GM21526 (cell line): ENCODE results near the gene ADAMTSL2.

Experiments
- ATAC-seq: cut with Tn5 transposase; IDR thresholded peaks from one replicate; pipeline ENCODE4 v1.9.1; 2021; ENCODE audit warnings: moderate library complexity; ENCODE audit not compliant: unreplicated experiment, low FRiP score

ADAMTSL2 gene

GRCh38 chr9:133600739-133601138 lies 66.2 kb downstream of the ADAMTSL2 start:
- ATAC-seq, result no peak

- no peak for ATAC-seq
Measured at GRCh38 chr9:133601746-133602145, 67.2 kb downstream of the ADAMTSL2 start.

GRCh38 chr9:133602277-133602676 lies 67.8 kb downstream of the ADAMTSL2 start:
- ATAC-seq, result no peak

DNA sequence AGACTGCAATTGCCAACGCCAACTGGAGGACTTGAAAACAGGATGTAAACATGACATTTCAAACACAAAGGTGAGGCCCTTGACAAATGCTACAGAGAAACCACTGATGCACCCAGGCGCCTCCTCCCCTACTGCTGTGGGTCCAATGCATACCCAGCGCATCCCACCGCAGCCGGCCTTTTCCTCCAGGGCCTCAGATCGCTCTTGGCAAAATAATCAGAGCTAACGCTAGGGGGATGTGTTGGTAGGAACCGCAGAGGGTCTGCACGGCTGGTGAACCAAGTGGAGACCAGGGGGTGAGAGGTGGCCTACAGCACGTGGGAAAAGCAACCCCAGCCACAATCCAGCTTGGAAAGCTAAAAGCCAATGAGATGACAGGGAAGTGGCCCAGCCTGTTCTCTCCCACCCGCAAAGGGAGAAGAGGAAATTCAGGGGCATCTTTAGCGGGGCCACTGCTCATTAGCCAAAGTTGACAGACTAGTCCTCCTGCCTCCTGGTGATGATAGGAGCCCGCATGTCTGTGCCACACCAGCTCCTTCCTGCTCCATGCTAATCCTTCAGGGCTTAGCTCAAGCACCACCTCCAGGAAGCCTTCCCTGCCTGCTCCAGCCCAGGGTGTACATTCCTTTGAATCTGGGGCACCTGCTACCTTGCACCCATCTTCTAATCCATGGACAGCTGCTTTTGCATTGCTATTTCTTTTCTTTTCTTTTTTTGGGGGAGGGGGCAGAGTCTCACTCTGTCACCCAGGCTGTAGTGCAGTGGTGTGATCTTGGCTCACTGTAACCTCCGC lies 68.8 kb downstream of the ADAMTSL2 start:
- no peak for ATAC-seq

GRCh38 chr9:133604214-133604613 lies 69.7 kb downstream of the ADAMTSL2 start:
- ATAC-seq, result no peak

- ATAC-seq, result no peak
Measured at GRCh38 chr9:133604856-133605255, 70.4 kb downstream of the ADAMTSL2 start.

DNA sequence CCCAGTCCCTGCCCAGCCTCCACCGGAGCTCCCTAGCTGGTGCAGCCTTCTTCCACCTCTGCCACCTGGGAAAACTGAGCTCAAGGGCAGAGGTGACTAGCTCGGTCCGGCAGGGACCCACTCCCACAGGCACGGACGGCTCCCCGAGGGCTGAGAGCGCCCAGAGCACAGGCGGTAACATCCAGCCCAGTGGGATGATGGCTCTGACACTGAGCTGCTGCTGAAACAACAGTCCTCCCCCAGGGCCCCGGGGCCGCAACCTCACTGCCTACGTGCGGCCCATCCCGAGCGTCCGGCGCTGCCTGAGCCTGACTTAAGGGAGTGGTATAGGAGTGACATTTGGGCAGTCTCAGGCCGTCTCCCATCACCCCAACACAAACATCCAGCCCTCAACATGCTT lies 70.9 kb downstream of the ADAMTSL2 start:
- no peak for ATAC-seq

DNA sequence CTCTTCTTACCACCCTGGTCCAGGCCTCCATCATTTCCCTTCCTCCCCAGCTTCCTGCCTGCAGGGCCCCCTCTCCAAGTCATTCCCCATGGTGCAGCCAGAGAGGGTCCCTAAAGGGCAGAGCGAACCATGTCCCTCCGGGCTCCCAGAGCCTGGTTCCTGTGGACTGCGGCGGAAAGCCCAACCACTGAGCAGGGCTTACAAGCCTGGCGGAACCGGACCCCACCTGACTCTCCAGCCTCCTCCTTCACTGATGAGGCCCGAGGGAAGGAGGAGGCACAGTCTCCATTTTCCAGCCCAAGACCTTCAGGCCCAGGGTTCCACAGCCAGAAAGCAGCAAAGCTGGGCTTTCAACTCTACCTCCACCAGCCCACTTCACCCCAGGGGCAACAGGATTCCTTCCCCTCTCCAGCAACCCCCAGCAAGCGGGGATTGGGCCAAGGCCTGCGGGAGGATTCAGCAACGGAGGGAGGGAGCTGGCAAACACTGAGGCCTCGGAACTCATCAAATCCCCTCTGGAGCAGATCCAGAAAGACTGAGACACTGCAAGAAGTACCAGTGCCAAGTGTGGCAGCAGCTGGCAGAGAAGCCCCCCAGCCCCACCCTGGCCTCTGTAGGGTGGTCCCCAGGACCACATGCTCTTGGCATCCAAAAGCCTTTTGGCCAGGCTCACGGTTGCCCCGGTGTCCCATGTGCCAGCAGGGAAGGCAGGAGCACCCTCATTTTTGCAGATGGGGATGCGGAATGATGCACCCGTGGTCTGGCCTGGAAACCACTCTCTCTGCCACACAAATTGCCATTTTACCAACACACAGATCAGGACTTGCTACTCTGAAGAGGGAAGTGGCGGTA lies 71.6 kb downstream of the ADAMTSL2 start:
- ATAC-seq, result no peak

GRCh38 chr9:133606708-133607025 lies 72.2 kb downstream of the ADAMTSL2 start:
- no peak for ATAC-seq

GRCh38 chr9:133607381-133607780 lies 72.9 kb downstream of the ADAMTSL2 start:
- no peak for ATAC-seq

- ATAC-seq, result no peak
Measured at GRCh38 chr9:133607976-133608375, 73.5 kb downstream of the ADAMTSL2 start.

DNA sequence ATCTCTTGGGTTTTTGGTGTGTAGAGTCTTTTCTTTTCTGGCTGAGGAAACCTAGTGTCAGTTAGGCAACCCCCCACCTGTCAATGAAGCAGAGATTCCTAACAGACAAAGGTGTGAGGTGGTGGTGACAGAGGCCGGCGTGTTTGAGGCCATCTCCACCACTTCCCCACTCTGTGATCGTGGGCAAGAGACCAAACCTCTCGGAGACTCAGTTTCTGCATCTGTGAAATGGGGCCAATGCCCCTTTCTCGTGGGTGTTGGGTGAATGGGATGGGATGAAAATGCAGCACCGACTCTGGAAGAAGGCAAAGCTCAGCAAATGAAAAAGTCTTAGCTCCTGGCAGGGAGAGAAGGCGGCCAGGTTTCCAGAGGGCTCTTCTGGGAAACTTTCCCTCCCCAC lies 73.9 kb downstream of the ADAMTSL2 start:
- no peak for ATAC-seq

DNA sequence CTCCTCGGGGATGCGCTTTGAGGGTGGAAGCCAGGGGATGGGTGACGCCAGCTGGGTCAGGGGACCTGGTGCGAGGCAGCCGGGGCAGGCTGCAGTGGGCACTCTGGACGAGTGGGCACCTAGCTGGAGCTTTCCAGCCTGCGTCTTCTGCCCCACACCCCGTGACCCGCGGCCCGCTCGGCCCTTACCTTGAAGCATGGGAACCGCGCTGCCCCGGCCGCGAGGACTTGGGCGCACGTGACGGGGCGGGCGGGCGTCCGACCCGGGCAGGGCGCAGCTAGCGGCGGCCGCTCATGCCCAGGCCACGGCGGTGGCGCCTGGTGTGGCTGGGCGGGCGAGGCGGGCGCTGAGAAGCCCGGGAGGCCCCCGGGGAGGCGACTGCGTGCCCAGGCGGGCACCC lies 74.4 kb downstream of the ADAMTSL2 start:
- ATAC-seq, result no peak

GRCh38 chr9:133609311-133610098 lies 75.0 kb downstream of the ADAMTSL2 start, which contains the start of gene FAM163B:
Gene FAM163B, minus strand, starts transcription at chr9:133609389. Its CDS starts 29,166 bp downstream, at chr9:133580223.
- ATAC-seq, result no peak

GRCh38 chr9:133610845-133611244 lies 76.3 kb downstream of the ADAMTSL2 start:
- ATAC-seq, result no peak

- no peak for ATAC-seq
Measured at GRCh38 chr9:133612051-133612450, 77.5 kb downstream of the ADAMTSL2 start.

DNA sequence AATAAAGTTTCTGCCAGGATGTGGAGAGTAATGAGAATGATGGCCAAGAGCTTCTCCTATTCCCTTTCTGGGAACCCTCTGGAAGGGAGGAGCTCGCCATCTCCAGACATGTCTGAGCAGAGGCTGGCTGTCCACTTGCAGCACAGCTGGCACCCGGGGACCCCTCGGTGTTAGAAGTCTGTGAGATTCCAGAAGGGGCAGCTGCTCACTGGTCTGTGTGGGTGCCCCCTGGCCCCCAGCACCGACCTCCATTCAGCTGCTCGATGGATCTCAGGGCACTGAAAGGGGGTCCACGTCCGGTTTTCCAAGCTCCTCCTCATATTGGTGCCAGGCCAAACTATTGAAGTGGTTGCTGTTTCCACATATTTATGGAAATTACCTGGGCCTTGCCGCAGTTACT lies 78.3 kb downstream of the ADAMTSL2 start:
- ATAC-seq, result no peak

DNA sequence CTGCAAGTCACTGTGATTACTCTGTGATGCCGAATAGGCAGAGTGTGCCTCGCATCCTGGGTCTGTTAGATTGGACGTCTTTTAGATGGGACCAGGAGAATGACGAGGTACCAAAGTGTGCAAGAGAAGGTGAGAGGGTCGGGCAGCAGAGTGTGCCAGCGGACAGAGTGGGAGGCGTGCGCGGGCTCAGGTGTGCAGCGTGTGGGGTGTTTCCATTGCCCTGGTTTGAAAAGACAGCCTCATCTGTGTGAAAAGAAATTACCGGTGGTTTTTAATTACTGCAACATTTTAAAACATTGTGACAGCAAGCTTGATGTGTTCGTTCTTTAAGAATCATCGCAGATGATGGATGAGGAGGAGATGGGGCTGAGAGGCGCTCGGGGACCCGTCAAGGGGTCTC lies 78.9 kb downstream of the ADAMTSL2 start:
- no peak for ATAC-seq

DNA sequence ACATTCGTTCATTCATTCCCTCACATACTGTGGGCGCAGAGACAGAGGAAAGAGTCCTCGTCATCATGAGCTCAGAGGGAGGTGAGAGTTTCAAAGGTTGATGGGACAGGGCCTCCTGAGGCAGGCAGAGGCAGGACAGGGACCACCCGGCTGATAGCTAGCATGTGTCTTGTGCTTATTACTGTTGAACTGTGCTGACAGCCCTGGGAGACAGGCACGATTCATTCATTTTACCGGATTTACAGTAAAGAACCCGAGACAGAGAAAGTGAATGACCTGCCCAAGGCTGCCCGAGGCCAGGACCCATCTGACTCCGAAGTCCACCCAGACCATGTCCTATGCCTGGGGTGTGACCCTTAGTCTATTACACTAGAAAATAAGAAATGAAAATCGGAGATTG lies 79.6 kb downstream of the ADAMTSL2 start:
- no peak for ATAC-seq

DNA sequence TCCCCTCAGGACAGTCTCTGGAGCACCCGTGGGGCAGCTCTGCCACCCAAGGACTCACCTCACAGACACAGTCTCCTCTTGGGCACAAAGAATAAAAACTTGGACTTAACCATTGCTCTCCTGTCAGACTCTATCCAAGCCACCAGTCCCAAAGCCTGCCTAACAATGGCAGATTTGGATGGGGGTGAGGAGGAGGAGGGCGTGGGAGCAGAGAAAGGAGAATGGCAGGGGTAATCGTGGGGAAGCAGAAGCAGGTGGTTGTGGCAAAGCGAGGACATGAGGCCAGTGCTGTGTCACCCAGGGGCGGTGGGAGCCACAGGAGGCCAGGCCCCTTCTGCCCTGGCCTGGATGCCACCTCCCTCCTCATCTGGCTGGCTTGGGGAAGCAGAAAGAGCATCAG lies 80.2 kb downstream of the ADAMTSL2 start:
- ATAC-seq, result no peak

DNA sequence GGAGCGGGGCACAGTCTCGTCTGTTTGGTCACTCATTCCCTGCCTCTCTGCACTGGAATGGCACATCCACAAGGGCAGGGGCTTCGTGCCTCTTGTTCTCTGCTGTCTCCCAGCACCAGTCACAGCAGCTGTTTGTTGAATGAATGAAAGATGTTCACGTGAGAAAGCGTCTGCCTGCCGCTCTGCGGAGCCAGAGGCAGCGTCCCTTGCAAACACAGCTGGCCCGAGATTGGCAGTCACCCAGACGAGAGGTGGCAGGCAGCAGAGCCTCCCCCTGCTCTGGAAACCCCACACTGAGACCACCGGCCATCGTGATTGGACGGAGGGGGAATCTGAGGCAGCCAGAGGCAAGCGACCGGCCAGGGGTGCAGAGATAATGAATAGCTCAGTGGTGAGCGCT lies 80.7 kb downstream of the ADAMTSL2 start:
- no peak for ATAC-seq
